GM18909 (cell line): ENCODE measurements around the gene RC3H1.

ENCODE experiments used
- ATAC-seq: cut with Tn5 transposase; IDR thresholded peaks from one replicate; pipeline ENCODE4 v1.9.1; 2021; ENCODE audit warnings: mild to moderate bottlenecking; ENCODE audit not compliant: unreplicated experiment, poor library complexity

The RC3H1 gene

GRCh38 chr1:173889885-173890284, 132.3 kb downstream of the RC3H1 start:
- no peak for ATAC-seq

GRCh38 chr1:173888749-173889148, 133.4 kb downstream of the RC3H1 start:
- ATAC-seq, result no peak

DNA sequence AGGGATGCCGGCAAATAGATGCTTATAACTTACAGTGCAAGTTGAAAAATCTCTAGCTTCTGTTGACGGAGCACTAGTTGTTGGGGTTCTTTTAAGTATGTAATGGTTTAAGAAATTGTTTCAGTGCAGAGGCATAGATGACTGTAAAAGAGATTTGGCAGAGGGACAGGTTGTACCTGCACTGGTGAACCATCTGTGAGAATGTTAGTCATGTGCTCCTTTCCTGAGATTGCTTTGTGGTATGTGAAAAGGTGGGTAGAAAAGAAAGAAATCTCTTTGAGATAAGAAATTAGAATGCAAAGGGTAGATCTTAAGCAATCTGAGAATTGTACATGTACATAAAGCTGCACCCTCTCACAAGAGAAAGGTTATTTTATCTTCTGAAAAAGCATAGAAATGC, 134.5 kb downstream of the RC3H1 start:
- ATAC-seq, result no peak

GRCh38 chr1:173886746-173887611, 135.2 kb downstream of the RC3H1 start:
- no peak for ATAC-seq

- no peak for ATAC-seq
Measured at GRCh38 chr1:173884701-173885100, 137.5 kb downstream of the RC3H1 start.
